CD4-positive, alpha-beta T cell treated with Interleukin-6 at 100 ng/mL for 8 hours (primary cell): Measurements from ENCODE around the gene SUOX.
"Not testable (repeated sequence)": the region's sequence is repeated elsewhere in the genome, so short reads cannot be mapped to it uniquely, and the experiment has no call there.

ENCODE experiments used
- DNase-seq: peaks from one replicate; pipeline ENCODE4 v3.0.0-alpha.2; 2020; ENCODE audit warnings: mixed read lengths, low spot score

Gene SUOX

GRCh38 chr12:56020423-56021184 is 23.5 kb downstream of the SUOX start, which contains the start of gene IKZF4:
TSS of gene IKZF4 (plus strand) at chr12:56021043. CDS start at chr12:56021494, 451 bp downstream.
- no peak for DNase-seq

GRCh38 chr12:56021889-56022497 is 24.9 kb downstream of the SUOX start:
- DNase-seq = no peak

GRCh38 chr12:56028511-56029165 is 31.6 kb downstream of the SUOX start:
- no peak for DNase-seq

- DNase-seq = no peak
Measured at GRCh38 chr12:56029166-56029519, 32.1 kb downstream of the SUOX start.

- peak; percentile 46 for DNase-seq
Measured at GRCh38 chr12:56029666-56030293, 32.7 kb downstream of the SUOX start.

- no peak for DNase-seq
Measured at GRCh38 chr12:56031987-56032386, 34.9 kb downstream of the SUOX start.

- DNase-seq = no peak
Measured at GRCh38 chr12:56034586-56035332, 37.7 kb downstream of the SUOX start.

GRCh38 chr12:56037161-56037560 is 40.1 kb downstream of the SUOX start:
- DNase-seq = no peak

- no peak for DNase-seq
Measured at GRCh38 chr12:56038022-56038655, 41.1 kb downstream of the SUOX start.

GRCh38 chr12:56040151-56040550 is 43.1 kb downstream of the SUOX start:
- no peak for DNase-seq

GRCh38 chr12:56040963-56041551 is 44.0 kb downstream of the SUOX start:
- DNase-seq = no peak

GRCh38 chr12:56041552-56042429 is 44.7 kb downstream of the SUOX start, which contains the start of gene RPS26:
TSS of gene RPS26 (plus strand) at chr12:56041918. CDS start at chr12:56042167, 249 bp downstream.
- peak; percentile 92 for DNase-seq

GRCh38 chr12:56042430-56042813 is 45.3 kb downstream of the SUOX start:
- DNase-seq = not testable (repeated sequence)

- no peak for DNase-seq
Measured at GRCh38 chr12:56042843-56043242, 45.8 kb downstream of the SUOX start.

- no peak for DNase-seq
Measured at GRCh38 chr12:56046027-56046780, 49.1 kb downstream of the SUOX start.

- DNase-seq = no peak
Measured at GRCh38 chr12:56053407-56053893, 56.4 kb downstream of the SUOX start.
